Renal cortex interstitium (tissue), 15 donors: ENCODE results near the gene PDP2. TPM values are rescaled to one million over a fixed set of nuclear protein-coding genes. Genes with fewer than 3 reads are reported as not detected.

Experiments used
- DNase-seq, 11 donors: peaks; one replicate each; pipeline ENCODE4 v3.0.0-alpha.2; 2013; ENCODE audit warnings: low read depth in 9 of 11, low spot score in 4 of 11; ENCODE audit errors: extremely low read depth in 1 of 11
- long read RNA-seq, 16 experiments: transcript quantifications; one replicate each; lab custom pipeline, GENCODE V29; 2026
- polyA plus RNA-seq, 3 donors: library from polyadenylated mRNA; unstranded; fragments of 120-200 nt; gene quantifications; one replicate each; pipeline ENCODE4 v1.2.1, GENCODE V29; 2013; ENCODE audit not compliant: insufficient read length in 3 of 3

PDP2 gene
- 10 to 100 TPM; 12.2 to 17.0 (median 13.2) TPM for polyA plus RNA-seq
- long read RNA-seq, donor 1, full-length matches to known transcripts = 2 of 2 reads
- long read RNA-seq, donor 1, partial matches to known transcripts = 0 of 2 reads
- long read RNA-seq, donor 1, other reads (novel, unspliced or antisense) = 0 of 2 reads
- long read RNA-seq, donor 2, full-length matches to known transcripts = 1 of 1 reads
- long read RNA-seq, donor 2, partial matches to known transcripts = 0 of 1 reads
- long read RNA-seq, donor 2, other reads (novel, unspliced or antisense) = 0 of 1 reads
- long read RNA-seq, donor 3, full-length matches to known transcripts = 2 of 2 reads
- long read RNA-seq, donor 3, partial matches to known transcripts = 0 of 2 reads
- long read RNA-seq, donor 3, other reads (novel, unspliced or antisense) = 0 of 2 reads
- long read RNA-seq, donor 4, full-length matches to known transcripts = 2 of 2 reads
- long read RNA-seq, donor 4, partial matches to known transcripts = 0 of 2 reads
- long read RNA-seq, donor 4, other reads (novel, unspliced or antisense) = 0 of 2 reads
- long read RNA-seq, donor 5 = 0 reads
- long read RNA-seq, donor 6, full-length matches to known transcripts = 2 of 2 reads
- long read RNA-seq, donor 6, partial matches to known transcripts = 0 of 2 reads
- long read RNA-seq, donor 6, other reads (novel, unspliced or antisense) = 0 of 2 reads
- long read RNA-seq, donor 7 = 0 reads
- long read RNA-seq, donor 8 = 0 reads
- long read RNA-seq, donor 9, full-length matches to known transcripts = 4 of 4 reads
- long read RNA-seq, donor 9, partial matches to known transcripts = 0 of 4 reads
- long read RNA-seq, donor 9, other reads (novel, unspliced or antisense) = 0 of 4 reads
- long read RNA-seq, donor 10, full-length matches to known transcripts = 2 of 2 reads
- long read RNA-seq, donor 10, partial matches to known transcripts = 0 of 2 reads
- long read RNA-seq, donor 10, other reads (novel, unspliced or antisense) = 0 of 2 reads
- long read RNA-seq, donor 11, full-length matches to known transcripts = 1 of 1 reads
- long read RNA-seq, donor 11, partial matches to known transcripts = 0 of 1 reads
- long read RNA-seq, donor 11, other reads (novel, unspliced or antisense) = 0 of 1 reads
- long read RNA-seq, donor 12, full-length matches to known transcripts = 1 of 177 reads
- long read RNA-seq, donor 12, partial matches to known transcripts = 121 of 177 reads
- long read RNA-seq, donor 12, other reads (novel, unspliced or antisense) = 55 of 177 reads
- long read RNA-seq, donor 13 = 0 reads
- long read RNA-seq, donor 14, full-length matches to known transcripts = 3 of 3 reads
- long read RNA-seq, donor 14, partial matches to known transcripts = 0 of 3 reads
- long read RNA-seq, donor 14, other reads (novel, unspliced or antisense) = 0 of 3 reads
- long read RNA-seq, donor 15, full-length matches to known transcripts = 1 of 1 reads
- long read RNA-seq, donor 15, partial matches to known transcripts = 0 of 1 reads
- long read RNA-seq, donor 15, other reads (novel, unspliced or antisense) = 0 of 1 reads
- long read RNA-seq, donor 16, full-length matches to known transcripts = 3 of 756 reads
- long read RNA-seq, donor 16, partial matches to known transcripts = 640 of 756 reads
- long read RNA-seq, donor 16, other reads (novel, unspliced or antisense) = 113 of 756 reads

GRCh38 chr16:66880288-66881013 is at the start of gene PDP2:
Gene PDP2 (plus strand): TSS chr16:66880515. CDS start chr16:66884285, 3,770 bp downstream.
- DNase-seq = peak; percentile 83 to 95 (median 91)

- no peak for DNase-seq
Observed at GRCh38 chr16:66832190-66832589, 48.1 kb upstream of the PDP2 start.

GRCh38 chr16:66832661-66833305 is 47.5 kb upstream of the PDP2 start:
- DNase-seq = no peak

- no peak for DNase-seq
Observed at GRCh38 chr16:66834746-66835145, 45.6 kb upstream of the PDP2 start.

- DNase-seq = no peak
Observed at GRCh38 chr16:66840883-66841282, 39.4 kb upstream of the PDP2 start.

GRCh38 chr16:66841366-66841765 is 38.9 kb upstream of the PDP2 start:
- no peak for DNase-seq

- DNase-seq = no peak
Observed at GRCh38 chr16:66842765-66843164, 37.5 kb upstream of the PDP2 start.

GRCh38 chr16:66843191-66843590 is 37.1 kb upstream of the PDP2 start:
- no peak for DNase-seq

GRCh38 chr16:66844009-66844341 is 36.3 kb upstream of the PDP2 start:
- no peak for DNase-seq

- no peak for DNase-seq
Observed at GRCh38 chr16:66844342-66845079, 35.8 kb upstream of the PDP2 start, which contains the start of gene CA7. Gene CA7 (plus strand): TSS chr16:66844414. CDS start chr16:66844488, 74 bp downstream.

GRCh38 chr16:66845080-66845410 is 35.3 kb upstream of the PDP2 start:
- no peak for DNase-seq

- DNase-seq = no peak
Observed at GRCh38 chr16:66845791-66846221, 34.5 kb upstream of the PDP2 start.

- DNase-seq = no peak
Observed at GRCh38 chr16:66846266-66846665, 34.0 kb upstream of the PDP2 start.

GRCh38 chr16:66846831-66847230 is 33.5 kb upstream of the PDP2 start:
- DNase-seq = no peak

GRCh38 chr16:66847533-66848067 is 32.7 kb upstream of the PDP2 start:
- DNase-seq = no peak

GRCh38 chr16:66848172-66848571 is 32.1 kb upstream of the PDP2 start:
- DNase-seq = no peak

- DNase-seq = no peak
Observed at GRCh38 chr16:66849021-66849420, 31.3 kb upstream of the PDP2 start.
